ENCODE data around the gene RRP1B. TPM values are rescaled to one million over a fixed set of nuclear protein-coding genes. Genes with fewer than 3 reads are reported as not detected.

The RRP1B gene
- total RNA-seq, 2 experiments from 2014 or later: 59.6 to 60.6 TPM

DNA sequence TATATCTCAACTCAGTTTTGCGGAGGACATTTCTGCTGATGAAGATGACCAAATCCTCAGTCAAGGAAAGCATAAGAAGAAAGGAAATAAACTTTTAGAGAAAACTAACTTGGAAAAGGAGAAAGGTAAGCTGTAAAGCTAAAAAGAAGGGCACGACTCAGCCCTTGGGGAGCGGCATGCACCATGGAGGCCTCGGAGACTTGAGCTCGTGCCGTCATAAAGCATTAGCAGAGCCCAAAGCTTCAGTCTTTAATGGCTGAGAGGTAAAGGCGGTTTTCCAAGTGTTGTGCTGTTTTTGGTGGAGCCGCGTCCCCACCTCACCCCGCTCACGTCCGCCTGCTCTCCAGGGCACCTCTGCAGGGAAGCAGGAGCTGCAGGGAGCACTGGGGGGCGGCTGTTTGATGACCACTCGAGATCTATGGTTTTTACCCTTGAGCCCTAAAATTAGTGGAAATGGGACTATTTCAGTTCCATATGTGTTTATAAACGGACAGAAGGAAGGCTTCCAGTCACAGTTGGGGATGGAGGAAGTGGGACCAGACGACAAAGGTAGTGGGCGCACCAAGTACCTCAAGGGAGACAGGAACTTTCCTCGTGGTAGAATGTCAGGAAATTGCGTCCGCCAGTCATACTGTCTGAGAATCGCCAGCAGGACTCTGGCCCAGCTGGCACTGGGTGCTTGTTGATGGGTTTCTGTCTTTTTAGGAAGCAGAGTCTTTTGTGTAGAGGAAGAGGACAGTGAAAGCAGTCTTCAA, 27.6 kb downstream of the RRP1B start:
- intact Hi-C loops (cut with micrococcal nuclease): no loop called here
- peaks cover 51% of the 10 kb centered on the region for H3K36me3 Mint-ChIP-seq (ENCODE audit: low read depth)
- DNase-seq: no peak
- no peaks in the 10 kb centered on the region for H3K27me3 Mint-ChIP-seq (ENCODE audit: low read depth)
- no peaks in the 10 kb centered on the region for H3K9me3 Mint-ChIP-seq
- no peak overlapping the region for H3K4me3 Mint-ChIP-seq
- H3K4me1 Mint-ChIP-seq (ENCODE audit: low read depth): no peaks in the 10 kb centered on the region
- CTCF ChIA-PET: no interaction called here
- H3K27ac Mint-ChIP-seq: no peak overlapping the region

DNA sequence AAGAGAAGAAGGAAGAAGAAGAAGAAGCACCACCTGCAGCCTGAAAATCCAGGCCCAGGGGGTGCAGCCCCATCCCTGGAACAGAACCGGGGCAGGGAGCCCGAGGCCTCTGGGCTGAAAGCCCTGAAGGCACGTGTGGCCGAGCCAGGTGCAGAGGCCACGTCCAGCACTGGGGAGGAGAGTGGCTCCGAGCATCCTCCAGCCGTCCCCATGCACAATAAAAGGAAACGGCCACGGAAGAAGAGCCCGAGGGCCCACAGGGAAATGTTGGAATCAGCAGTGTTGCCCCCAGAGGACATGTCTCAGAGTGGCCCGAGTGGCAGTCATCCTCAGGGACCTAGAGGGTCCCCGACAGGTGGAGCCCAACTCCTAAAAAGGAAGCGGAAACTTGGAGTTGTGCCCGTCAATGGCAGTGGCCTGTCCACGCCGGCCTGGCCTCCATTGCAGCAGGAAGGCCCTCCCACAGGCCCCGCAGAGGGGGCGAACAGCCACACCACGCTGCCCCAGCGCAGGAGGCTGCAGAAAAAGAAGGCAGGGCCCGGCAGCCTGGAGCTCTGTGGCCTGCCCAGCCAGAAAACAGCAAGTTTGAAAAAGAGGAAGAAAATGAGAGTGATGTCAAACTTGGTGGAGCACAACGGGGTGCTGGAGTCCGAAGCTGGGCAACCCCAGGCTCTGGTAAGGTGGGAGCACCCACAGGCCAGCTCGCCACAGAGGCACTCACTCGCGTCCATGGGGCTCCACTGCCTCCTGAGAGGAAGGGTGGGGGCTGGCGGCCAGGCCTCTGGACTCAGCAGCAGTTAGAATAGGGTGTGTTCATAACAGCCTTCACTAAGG, 28.4 kb downstream of the RRP1B start:
- H3K4me1 Mint-ChIP-seq (ENCODE audit: low read depth): no peaks in the 10 kb centered on the region

DNA sequence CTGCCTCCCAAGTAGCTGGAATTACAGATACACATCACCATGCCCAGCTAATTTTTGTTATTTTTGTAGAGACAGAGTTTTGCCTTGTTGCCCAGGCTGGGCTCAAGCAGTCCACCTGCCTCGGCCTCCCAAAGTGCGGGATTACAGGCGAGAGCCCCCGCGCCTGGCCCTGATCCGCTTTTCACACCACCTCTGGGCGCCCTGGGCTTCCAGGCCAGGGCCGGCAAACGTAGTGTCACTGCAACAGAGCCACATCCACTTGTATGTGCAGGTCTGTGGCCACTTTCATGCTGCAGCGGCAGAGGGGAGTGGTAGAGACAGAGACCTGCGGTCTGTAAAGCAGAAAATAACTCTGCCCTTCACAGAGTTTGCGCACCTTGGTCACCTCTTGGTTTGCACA, 29.5 kb downstream of the RRP1B start:
- H3K27me3 Mint-ChIP-seq (ENCODE audit: low read depth): no peaks in the 10 kb centered on the region
- CTCF ChIA-PET: no interaction called here
- no peak overlapping the region for H3K4me3 Mint-ChIP-seq
- peaks cover 58% of the 10 kb centered on the region for H3K36me3 Mint-ChIP-seq (ENCODE audit: low read depth)
- H3K27ac Mint-ChIP-seq: no peak overlapping the region
- no peak for DNase-seq
- H3K9me3 Mint-ChIP-seq: no peaks in the 10 kb centered on the region
- intact Hi-C loops (cut with micrococcal nuclease): no loop called here
- no peaks in the 10 kb centered on the region for H3K4me1 Mint-ChIP-seq (ENCODE audit: low read depth)

More for the DNA sequence above, 28.4 kb downstream of the RRP1B start:
- Mint-ChIP-seq H3K36me3 (ENCODE audit: low read depth) (peaks cover 52% of the 10 kb centered on the region), H3K27ac (no peak overlapping the region), H3K27me3 (ENCODE audit: low read depth) (no peaks in the 10 kb centered on the region), H3K4me3 (no peak overlapping the region), H3K9me3 (no peaks in the 10 kb centered on the region)
- no peak for DNase-seq
- CTCF ChIA-PET: no interaction called here
- intact Hi-C loops (cut with micrococcal nuclease): no loop called here

DNA sequence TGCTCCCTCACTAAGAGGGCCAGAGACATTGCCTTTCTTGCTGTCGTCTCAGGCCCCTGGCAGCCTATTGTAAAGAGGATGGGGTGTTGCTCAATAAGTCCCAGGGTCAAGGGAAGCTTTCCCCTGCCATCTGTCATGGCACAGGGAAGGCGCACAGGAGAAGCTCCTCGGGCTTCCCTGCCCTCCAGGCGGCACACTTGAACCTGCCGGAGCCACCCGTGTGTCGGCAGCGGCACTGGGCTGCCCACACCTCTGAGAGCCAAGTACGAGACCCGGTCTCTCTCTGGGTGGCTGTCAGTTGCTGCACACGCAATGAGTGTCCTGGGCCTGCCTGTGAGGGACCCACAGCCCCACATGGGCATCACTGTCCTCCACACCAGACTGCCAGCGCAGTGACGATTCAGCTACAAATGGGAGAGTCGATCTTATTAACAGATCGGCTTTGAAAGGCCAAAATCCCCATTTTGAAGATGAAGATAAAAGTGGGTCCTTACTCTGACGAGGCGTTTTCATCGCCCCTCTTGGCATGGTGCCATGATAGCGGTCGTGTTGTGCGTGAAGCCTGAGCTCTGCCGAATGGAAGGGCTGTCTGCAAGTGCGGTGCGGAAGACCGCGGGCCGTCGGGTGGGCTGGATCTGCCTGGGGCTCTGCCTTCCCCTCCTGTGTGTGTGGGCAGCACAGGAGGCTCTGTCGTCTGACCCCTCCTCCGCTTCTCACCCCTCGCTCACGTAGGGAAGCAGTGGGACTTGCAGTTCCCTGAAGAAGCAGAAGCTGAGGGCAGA, 30.4 kb downstream of the RRP1B start:
- intact Hi-C loops (cut with micrococcal nuclease): loop anchor here (10.0 kb wide), 1 partner anchor 65 kb away; no protein-coding TSS in a partner anchor
- no peak overlapping the region for H3K27ac Mint-ChIP-seq
- H3K27me3 Mint-ChIP-seq (ENCODE audit: low read depth): no peaks in the 10 kb centered on the region
- no peaks in the 10 kb centered on the region for H3K9me3 Mint-ChIP-seq
- H3K4me1 Mint-ChIP-seq (ENCODE audit: low read depth): no peaks in the 10 kb centered on the region
- peaks cover 56% of the 10 kb centered on the region for H3K36me3 Mint-ChIP-seq (ENCODE audit: low read depth)
- DNase-seq: no peak
- H3K4me3 Mint-ChIP-seq: no peak overlapping the region
- CTCF ChIA-PET: no interaction called here

DNA sequence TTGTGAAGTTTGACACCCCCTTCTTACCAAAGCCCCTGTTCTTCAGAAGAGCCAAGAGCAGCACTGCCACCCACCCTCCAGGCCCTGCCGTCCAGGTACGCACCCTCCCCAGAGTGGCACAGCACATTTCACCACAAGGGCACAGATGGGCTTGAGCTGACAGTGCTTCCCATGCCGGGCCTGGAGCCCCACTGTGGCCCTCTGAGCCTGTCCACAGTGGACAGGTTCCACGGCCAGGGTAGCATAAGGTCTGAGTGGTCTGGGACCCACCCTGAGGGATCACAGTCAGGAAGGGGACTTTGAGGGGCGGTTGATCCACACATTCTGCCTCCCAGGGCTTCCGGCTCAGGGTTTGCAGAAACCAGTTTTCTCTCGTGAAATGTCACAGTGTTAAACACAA, 31.0 kb downstream of the RRP1B start:
- Mint-ChIP-seq H3K4me3 (no peak overlapping the region), H3K27me3 (ENCODE audit: low read depth) (no peaks in the 10 kb centered on the region), H3K4me1 (ENCODE audit: low read depth) (no peaks in the 10 kb centered on the region), H3K27ac (no peak overlapping the region), H3K9me3 (no peaks in the 10 kb centered on the region), H3K36me3 (ENCODE audit: low read depth) (peaks cover 52% of the 10 kb centered on the region)
- CTCF ChIA-PET: no interaction called here
- intact Hi-C loops (cut with micrococcal nuclease): loop anchor here (10.0 kb wide), 1 partner anchor 64 kb away; no protein-coding TSS in a partner anchor
- DNase-seq: no peak

DNA sequence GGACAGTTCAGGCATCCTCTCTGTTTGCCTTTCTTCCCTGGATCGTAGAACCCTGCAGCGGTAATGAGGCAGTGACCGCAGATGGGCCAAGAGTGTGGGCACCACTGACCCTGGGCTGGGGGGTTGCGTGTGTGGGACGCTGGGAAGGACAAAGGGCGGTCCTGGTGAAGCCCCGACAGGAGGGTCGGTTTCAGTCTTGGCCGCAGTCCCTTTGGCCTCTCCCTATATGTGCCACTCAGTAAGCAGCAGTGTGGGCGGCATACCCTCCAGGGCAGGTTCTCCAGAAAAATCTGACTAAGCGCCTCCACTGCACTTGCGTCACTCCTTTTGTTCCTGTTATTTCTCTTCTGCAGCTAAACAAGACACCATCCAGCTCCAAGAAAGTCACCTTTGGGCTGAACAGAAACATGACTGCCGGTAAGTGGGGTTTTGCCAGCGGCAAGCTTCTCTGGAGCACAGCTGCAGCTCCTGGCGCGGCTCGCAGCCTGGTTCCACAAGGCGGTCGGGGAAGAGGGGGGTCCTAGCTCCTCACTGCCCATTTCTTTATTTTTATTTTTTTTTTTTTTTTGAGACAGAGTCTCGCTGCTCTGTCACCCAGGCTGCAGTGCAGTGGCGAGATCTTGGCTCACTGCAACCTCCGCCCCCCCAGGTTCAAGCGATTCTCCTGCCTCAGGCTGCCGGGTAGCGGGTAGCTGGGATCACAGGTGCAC, 31.9 kb downstream of the RRP1B start:
- H3K36me3 Mint-ChIP-seq (ENCODE audit: low read depth): peaks cover 53% of the 10 kb centered on the region
- intact Hi-C loops (cut with micrococcal nuclease): loop anchor here (10.0 kb wide), 1 partner anchor 64 kb away; no protein-coding TSS in a partner anchor

DNA sequence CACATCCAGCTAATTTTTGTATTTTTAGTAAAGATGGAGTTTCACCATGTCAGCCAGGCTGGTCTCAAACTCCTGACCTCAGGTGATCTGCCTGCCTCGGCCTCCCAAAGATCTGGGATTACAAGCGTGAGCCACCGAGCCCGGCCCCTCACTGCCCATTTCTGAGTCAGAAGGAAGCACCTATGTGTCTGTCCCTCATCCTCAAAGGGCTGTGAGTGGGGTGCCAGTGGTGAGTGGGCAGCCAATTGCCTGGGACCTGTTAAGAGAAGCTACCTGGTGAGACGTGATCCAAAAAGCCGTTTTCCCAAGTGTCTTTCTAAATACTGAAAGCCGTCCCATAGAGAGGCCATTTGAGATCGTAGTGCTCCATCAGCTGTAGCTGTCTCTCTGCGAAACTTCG, 32.4 kb downstream of the RRP1B start:
- no peak for DNase-seq
- Mint-ChIP-seq H3K4me3 (no peak overlapping the region), H3K4me1 (ENCODE audit: low read depth) (peaks cover 4% of the 10 kb centered on the region), H3K36me3 (ENCODE audit: low read depth) (peaks cover 53% of the 10 kb centered on the region), H3K9me3 (no peaks in the 10 kb centered on the region), H3K27ac (no peak overlapping the region), H3K27me3 (ENCODE audit: low read depth) (no peaks in the 10 kb centered on the region)
- intact Hi-C loops (cut with micrococcal nuclease): loop anchor here (10.0 kb wide), 1 partner anchor 63 kb away; no protein-coding TSS in a partner anchor
- CTCF ChIA-PET: interaction anchor here (0.7 kb wide), 1 partner anchor 37 kb away, joined by 3 read pairs; no protein-coding TSS in a partner anchor

More for the DNA sequence above, 31.9 kb downstream of the RRP1B start:
- no peak for DNase-seq
- H3K27ac Mint-ChIP-seq: no peak overlapping the region
- no peak overlapping the region for H3K4me3 Mint-ChIP-seq
- H3K27me3 Mint-ChIP-seq (ENCODE audit: low read depth): no peaks in the 10 kb centered on the region
- H3K9me3 Mint-ChIP-seq: no peaks in the 10 kb centered on the region
- H3K4me1 Mint-ChIP-seq (ENCODE audit: low read depth): peaks cover 3% of the 10 kb centered on the region
- CTCF ChIA-PET: no interaction called here

DNA sequence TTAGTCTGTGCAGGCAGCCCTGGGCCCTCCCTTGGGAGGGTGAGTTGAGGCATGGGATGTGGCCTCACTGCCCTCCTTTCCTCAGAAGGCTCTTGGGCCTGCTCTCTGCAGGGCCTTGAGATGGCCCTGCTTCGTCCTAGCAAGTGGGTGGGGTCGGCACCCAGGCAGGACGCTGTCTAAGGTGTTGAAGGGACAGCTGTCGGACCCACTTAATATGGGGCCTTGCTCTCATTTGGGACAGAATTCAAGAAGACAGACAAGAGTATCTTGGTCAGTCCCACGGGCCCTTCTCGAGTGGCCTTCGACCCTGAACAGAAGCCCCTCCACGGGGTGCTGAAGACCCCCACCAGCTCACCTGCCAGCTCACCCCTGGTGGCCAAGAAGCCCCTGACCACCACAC, 33.6 kb downstream of the RRP1B start:
- Mint-ChIP-seq H3K4me3 (no peak overlapping the region), H3K36me3 (ENCODE audit: low read depth) (peaks cover 53% of the 10 kb centered on the region), H3K9me3 (no peaks in the 10 kb centered on the region), H3K27me3 (ENCODE audit: low read depth) (no peaks in the 10 kb centered on the region), H3K27ac (no peak overlapping the region), H3K4me1 (ENCODE audit: low read depth) (peaks cover 11% of the 10 kb centered on the region)
- intact Hi-C loops (cut with micrococcal nuclease): loop anchor here (10.0 kb wide), 1 partner anchor 62 kb away; no protein-coding TSS in a partner anchor
- CTCF ChIA-PET: no interaction called here
- no peak for DNase-seq

DNA sequence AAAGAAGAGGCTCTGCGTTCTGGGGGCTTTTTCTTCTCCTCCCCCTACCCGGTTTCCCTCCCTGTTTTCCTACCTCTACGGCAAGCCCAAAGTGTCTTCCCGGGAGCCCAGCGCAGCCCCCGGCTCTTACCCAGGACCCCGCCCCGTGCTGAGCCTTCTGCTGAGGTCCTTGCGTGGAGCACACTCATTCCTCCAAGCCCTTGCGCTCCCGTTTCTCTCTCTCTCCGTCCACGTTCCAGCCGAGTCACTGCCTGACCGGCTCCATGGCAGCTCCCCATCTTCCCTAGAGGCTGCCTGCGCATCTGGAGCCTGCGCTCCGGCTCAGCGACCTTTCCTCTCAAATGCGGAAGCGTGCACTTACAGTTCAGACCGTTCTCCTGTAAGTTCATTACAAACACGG, 34.6 kb downstream of the RRP1B start:
- CTCF ChIA-PET: no interaction called here
- H3K4me3 Mint-ChIP-seq: no peak overlapping the region
- DNase-seq: no peak
- H3K27me3 Mint-ChIP-seq (ENCODE audit: low read depth): no peaks in the 10 kb centered on the region
- H3K27ac Mint-ChIP-seq: no peak overlapping the region
- no peaks in the 10 kb centered on the region for H3K9me3 Mint-ChIP-seq
- peaks cover 60% of the 10 kb centered on the region for H3K36me3 Mint-ChIP-seq (ENCODE audit: low read depth)
- peaks cover 11% of the 10 kb centered on the region for H3K4me1 Mint-ChIP-seq (ENCODE audit: low read depth)
- intact Hi-C loops (cut with micrococcal nuclease): loop anchor here (10.0 kb wide), 1 partner anchor 61 kb away; no protein-coding TSS in a partner anchor

DNA sequence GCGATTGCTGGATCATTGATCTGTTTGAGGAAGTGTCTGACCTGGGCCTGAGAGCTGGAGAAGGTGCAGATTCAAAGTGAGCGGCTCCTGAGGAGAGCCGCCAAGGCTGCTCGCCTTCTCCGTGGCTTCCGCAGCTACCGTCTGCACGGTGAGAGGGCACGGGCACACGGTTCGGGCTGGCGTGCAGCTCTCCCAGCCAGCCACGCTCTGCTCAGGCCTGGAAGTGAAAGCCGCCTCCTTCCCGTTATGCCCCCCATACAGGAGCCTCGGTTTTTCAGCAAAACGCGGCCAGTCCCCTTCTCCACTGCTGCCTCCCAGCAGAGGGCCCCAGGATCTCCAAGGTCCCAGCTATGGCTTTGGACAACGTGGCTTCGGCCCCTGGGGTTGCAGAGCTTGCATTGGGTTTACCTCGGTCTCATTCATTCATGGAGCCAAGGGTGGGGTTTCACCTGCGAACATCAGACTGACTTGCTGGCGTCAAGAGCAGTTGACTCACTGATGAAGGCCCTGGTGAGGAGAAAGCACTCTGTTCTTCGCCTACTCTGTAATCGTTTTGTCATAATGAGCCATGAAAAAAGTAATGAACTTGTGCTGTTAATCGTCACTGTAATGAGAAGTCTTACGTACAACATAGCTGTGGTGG, 35.2 kb downstream of the RRP1B start:
- H3K27ac Mint-ChIP-seq: no peak overlapping the region

DNA sequence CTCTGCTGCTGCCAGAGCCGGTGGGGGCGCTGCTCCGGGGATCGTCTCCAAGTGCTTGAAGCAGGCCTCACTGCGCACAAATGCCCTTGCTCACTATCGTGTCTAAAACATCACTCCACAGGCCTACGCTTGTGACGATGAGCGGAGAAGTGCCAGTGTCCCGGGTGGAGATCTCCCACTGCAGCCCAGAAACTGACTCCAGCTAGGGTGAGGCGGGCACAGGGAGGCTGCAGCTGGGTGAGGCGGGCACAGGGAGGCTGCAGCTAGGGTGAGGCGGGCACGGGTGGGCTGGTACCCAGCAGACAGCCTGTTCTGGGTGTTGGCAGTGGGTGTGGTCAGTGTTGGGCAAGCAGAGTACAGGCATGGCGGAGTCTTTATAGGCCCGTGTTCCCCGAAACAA, 36.9 kb downstream of the RRP1B start:
- peaks cover 12% of the 10 kb centered on the region for H3K4me1 Mint-ChIP-seq (ENCODE audit: low read depth)
- DNase-seq: no peak
- H3K36me3 Mint-ChIP-seq (ENCODE audit: low read depth): peaks cover 51% of the 10 kb centered on the region
- H3K9me3 Mint-ChIP-seq: no peaks in the 10 kb centered on the region
- H3K27me3 Mint-ChIP-seq (ENCODE audit: low read depth): no peaks in the 10 kb centered on the region
- CTCF ChIA-PET: interaction anchor here (1.3 kb wide), 1 partner anchor 14 kb away, joined by 4 read pairs; no protein-coding TSS in a partner anchor
- intact Hi-C loops (cut with micrococcal nuclease): loop anchor here (2.0 to 10.0 kb wide), 2 partner anchors 35 to 59 kb away; no protein-coding TSS in a partner anchor
- no peak overlapping the region for H3K4me3 Mint-ChIP-seq
- H3K27ac Mint-ChIP-seq: no peak overlapping the region

More for the DNA sequence above, 35.2 kb downstream of the RRP1B start:
- CTCF ChIA-PET: no interaction called here
- Mint-ChIP-seq H3K36me3 (ENCODE audit: low read depth) (peaks cover 61% of the 10 kb centered on the region), H3K4me3 (no peak overlapping the region), H3K9me3 (no peaks in the 10 kb centered on the region), H3K27me3 (ENCODE audit: low read depth) (no peaks in the 10 kb centered on the region), H3K4me1 (ENCODE audit: low read depth) (peaks cover 11% of the 10 kb centered on the region)
- intact Hi-C loops (cut with micrococcal nuclease): loop anchor here (10.0 kb wide), 1 partner anchor 60 kb away; no protein-coding TSS in a partner anchor
- DNase-seq: no peak

Measured in activated naive CD4-positive, alpha-beta T cell treated with anti-CD3 and anti-CD28 coated beads for 36 hours (primary cell).